Natural killer cell (primary cell): Measurements from ENCODE around the gene MEIOSIN. TPM values are rescaled to one million over a fixed set of nuclear protein-coding genes. Genes with fewer than 3 reads are reported as not detected.
"Not testable (repeated sequence)": the region's sequence is repeated elsewhere in the genome, so short reads cannot be mapped to it uniquely, and the experiment has no call there.

ENCODE experiments used
- ATAC-seq, 3 donors: fragments of 150-1000 bp in 2 of 3; fragments of 200-7000 bp in 1 of 3; cut with Tn5 transposase; 1 replicate in 1 of 3; 2 replicates in 2 of 3; pipeline ENCODE4 v1.10.0; 2021; ENCODE audit warnings: mild to moderate bottlenecking in 2 of 3, moderate library complexity in 2 of 3
- DNase-seq, 2 donors: peaks; one replicate each; pipeline versions ENCODE4 v3.0.0 to v3.0.0-alpha.2; 2013 to 2021; ENCODE audit warnings: mixed read lengths in 1 of 2
- H3K27ac ChIP-seq: one replicate; pipeline ENCODE4 v1.5.1; 2013; ENCODE audit warnings: mild to moderate bottlenecking, low read length
- H3K27me3 ChIP-seq: one replicate; pipeline ENCODE4 v1.6.1; 2013; ENCODE audit warnings: low read length; ENCODE audit not compliant: control insufficient read depth, insufficient read depth
- H3K36me3 ChIP-seq: one replicate; pipeline ENCODE4 v1.6.1; 2013; ENCODE audit warnings: low read length; ENCODE audit not compliant: control insufficient read depth, insufficient read depth
- H3K4me1 ChIP-seq: one replicate; pipeline ENCODE4 v1.6.1; 2013; ENCODE audit warnings: low read length; ENCODE audit not compliant: control insufficient read depth, insufficient read depth
- H3K4me3 ChIP-seq: one replicate; pipeline ENCODE4 v1.5.1; 2013; ENCODE audit warnings: low read length
- H3K9me3 ChIP-seq: one replicate; pipeline ENCODE4 v1.6.1; 2013; ENCODE audit warnings: low read length; ENCODE audit not compliant: control insufficient read depth, insufficient read depth
- H3K27ac Mint-ChIP-seq, 2 donors: one replicate each; pipeline ENCODE4 v1.8.0; 2022; ENCODE audit warnings: mild to moderate bottlenecking in 2 of 2, mixed read lengths in 2 of 2, moderate library complexity in 1 of 2
- H3K27me3 Mint-ChIP-seq, 2 donors: one replicate each; pipeline ENCODE4 v1.8.0; 2022; ENCODE audit warnings: low read depth in 2 of 2, mixed read lengths in 2 of 2
- H3K36me3 Mint-ChIP-seq: one replicate; pipeline ENCODE4 v1.8.0; 2022; ENCODE audit warnings: mixed read lengths
- H3K4me1 Mint-ChIP-seq, 2 donors: one replicate each; pipeline ENCODE4 v1.8.0; 2022; ENCODE audit warnings: mixed read lengths in 2 of 2
- H3K4me3 Mint-ChIP-seq: one replicate; pipeline ENCODE4 v1.8.0; 2022; ENCODE audit warnings: mild to moderate bottlenecking, moderate library complexity, mixed read lengths
- H3K9me3 Mint-ChIP-seq, 2 donors: one replicate each; pipeline ENCODE4 v1.8.0; 2022; ENCODE audit warnings: mixed read lengths in 2 of 2
- CTCF ChIP-seq: fragments of 200-600 bp; IDR thresholded peaks from one replicate; pipeline ENCODE4 v1.8.0; 2022; ENCODE audit warnings: antibody characterized with exemption
- WGBS: methylation state at CpG from one replicate; pipeline ENCODE4 v1.1.7; 2013; ENCODE audit warnings: missing lambda C conversion rate; ENCODE audit not compliant: insufficient coverage; 5-methylcytosine and 5-hydroxymethylcytosine counted together
- intact Hi-C: fragments of 100-400 bp; cut with micrococcal nuclease; formaldehyde crosslinking; loops from one replicate; pipeline ENCODE4 v1.14.2; 2022
- total RNA-seq, 4 donors: library from RNA; stranded (reverse); fragments of 120-200 nt in 1 of 4; gene quantifications; one replicate each; pipeline versions ENCODE4 v1.2.3 to v1.2.4, GENCODE V29; 2013 to 2022

The MEIOSIN gene
- total RNA-seq, 3 donors from 2014 or later (not counting 1 experiment from before 2014, with no cell fraction given): not detected

GRCh38 chr19:45717983-45718650, 15.1 kb upstream of the MEIOSIN start:
- ATAC-seq: no peak
- Histone ChIP-seq H3K27me3 (no peaks in the 10 kb centered on the region), H3K27ac (peak overlapping the region; percentile 96), H3K4me3 (peak overlapping the region; percentile 63), H3K4me1 (peaks cover 18% of the 10 kb centered on the region), H3K9me3 (no peaks in the 10 kb centered on the region), H3K36me3 (peaks cover 9% of the 10 kb centered on the region)
- H3K9me3 Mint-ChIP-seq: no peaks in the 10 kb centered on the region
- H3K4me3 Mint-ChIP-seq: peak overlapping the region; percentile 98
- peak overlapping the region; percentile 90 to 93 for H3K27ac Mint-ChIP-seq
- H3K36me3 Mint-ChIP-seq: no peaks in the 10 kb centered on the region
- H3K4me1 Mint-ChIP-seq: peaks cover 25 to 35% of the 10 kb centered on the region in 2 donors
- 78% methylated on average over 12 of the region's 12 CpGs for WGBS
- intact Hi-C loops: loop anchor here (1.0 kb wide), 3 partner anchors 12 to 211 kb away; partner anchors contain the start of genes FBXO46, QPCTL and VASP
- no peak for TF ChIP-seq CTCF
- DNase-seq: peak in 1 of 2 donors; percentile 21
- no peaks in the 10 kb centered on the region for H3K27me3 Mint-ChIP-seq

DNA sequence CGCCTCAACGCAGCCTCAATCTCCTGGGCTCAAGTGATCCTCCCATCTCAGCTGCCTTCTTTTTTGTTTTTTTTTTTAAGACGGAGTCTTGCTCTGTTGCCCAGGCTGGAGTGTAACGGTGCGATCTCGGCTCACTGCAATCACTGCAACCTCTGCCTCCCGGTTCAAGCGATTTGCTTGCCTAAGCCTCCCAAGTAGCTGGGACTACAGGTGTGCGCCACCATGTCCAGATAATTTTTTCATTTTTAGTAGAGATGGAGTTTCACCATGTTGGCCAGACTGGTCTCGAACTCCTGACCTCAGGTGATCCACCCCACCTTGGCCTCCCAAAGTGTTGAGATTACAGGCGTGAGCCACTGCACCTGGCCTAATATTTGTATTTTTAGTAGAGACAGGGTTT, 13.2 kb upstream of the MEIOSIN start:
- H3K27ac ChIP-seq, H3K36me3 Mint-ChIP-seq, ATAC-seq, H3K4me3 ChIP-seq, DNase-seq, H3K36me3 ChIP-seq, H3K27me3 Mint-ChIP-seq, intact Hi-C loops, H3K4me3 Mint-ChIP-seq, H3K9me3 ChIP-seq, H3K9me3 Mint-ChIP-seq, H3K27me3 ChIP-seq, H3K27ac Mint-ChIP-seq: not testable (repeated sequence)
- 98% methylated on average over 11 of the region's 11 CpGs for WGBS
- peaks cover 18% of the 10 kb centered on the region for H3K4me1 ChIP-seq
- peaks cover 25 to 37% of the 10 kb centered on the region in 2 donors for H3K4me1 Mint-ChIP-seq

- H3K9me3 ChIP-seq, H3K36me3 Mint-ChIP-seq, intact Hi-C loops, H3K27me3 ChIP-seq, H3K27ac ChIP-seq, H3K36me3 ChIP-seq, ATAC-seq, H3K4me3 Mint-ChIP-seq, H3K27me3 Mint-ChIP-seq, DNase-seq, H3K9me3 Mint-ChIP-seq, H3K4me3 ChIP-seq: not testable (repeated sequence)
- Mint-ChIP-seq H3K4me1 (peaks cover 25 to 40% of the 10 kb centered on the region in 2 donors), H3K27ac (peak overlapping the region in 1 of 2 donors; percentile 74)
- 97% methylated on average over 18 of the region's 18 CpGs for WGBS
- peaks cover 20% of the 10 kb centered on the region for H3K4me1 ChIP-seq
Measured at GRCh38 chr19:45728683-45729082, 4.6 kb upstream of the MEIOSIN start.

DNA sequence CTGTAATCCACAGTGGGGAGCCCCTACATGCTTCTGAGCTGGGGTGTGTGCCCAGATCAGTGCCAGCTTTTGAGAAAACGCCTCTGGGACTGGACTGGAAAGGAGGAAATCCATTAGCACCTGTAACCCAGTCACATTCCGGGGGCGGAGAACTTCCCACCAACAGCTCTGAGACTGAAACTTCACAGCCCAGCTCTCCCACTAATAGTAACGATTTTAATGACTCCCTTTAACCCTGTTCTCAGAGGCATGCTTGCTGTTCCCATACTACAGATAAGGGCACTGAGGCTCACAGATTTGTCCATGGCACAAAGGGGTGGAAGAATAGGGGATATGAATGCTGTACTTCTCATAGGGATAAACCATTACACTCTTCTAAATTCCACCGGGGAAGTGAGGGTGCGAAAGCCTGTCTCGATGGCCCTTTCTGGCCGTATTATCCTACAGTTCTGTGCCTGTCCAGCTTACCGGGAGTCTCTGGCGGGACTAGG, 3.4 kb upstream of the MEIOSIN start:
- no peak for ATAC-seq
- WGBS: 25% methylated on average over 10 of the region's 10 CpGs
- TF ChIP-seq CTCF: no peak
- Histone ChIP-seq H3K4me3 (peak overlapping the region; percentile 84), H3K9me3 (no peaks in the 10 kb centered on the region), H3K36me3 (no peaks in the 10 kb centered on the region), H3K27ac (peak overlapping the region; percentile 79), H3K4me1 (peaks cover 20% of the 10 kb centered on the region), H3K27me3 (no peaks in the 10 kb centered on the region)
- DNase-seq: peak in 1 of 2 donors; percentile 23
- no peaks in the 10 kb centered on the region for H3K36me3 Mint-ChIP-seq
- intact Hi-C loops: loop anchor here (1.0 to 2.0 kb wide), 2 partner anchors 13 to 37 kb away; partner anchors contain the start of gene QPCTL
- peaks cover 25 to 34% of the 10 kb centered on the region in 2 donors for H3K4me1 Mint-ChIP-seq
- H3K9me3 Mint-ChIP-seq: no peaks in the 10 kb centered on the region
- peak overlapping the region; percentile 90 to 97 for H3K27ac Mint-ChIP-seq
- H3K4me3 Mint-ChIP-seq: peak overlapping the region; percentile 95
- no peaks in the 10 kb centered on the region for H3K27me3 Mint-ChIP-seq
